Endothelial cell (in vitro differentiated cells): ENCODE measurements around the gene SF3B1. TPM values are rescaled to one million over a fixed set of nuclear protein-coding genes. Genes with fewer than 3 reads are reported as not detected.
"Not testable (repeated sequence)": the region's sequence is repeated elsewhere in the genome, so short reads cannot be mapped to it uniquely, and the experiment has no call there.

Source experiments
- DNase-seq: peaks from one replicate; pipeline ENCODE4 v3.0.0; 2021; ENCODE audit warnings: low spot score
- H3K27ac Mint-ChIP-seq: one replicate; pipeline ENCODE4 v1.8.0; 2021; ENCODE audit warnings: mixed read lengths, inconsistent platforms; ENCODE audit not compliant: unreplicated experiment
- H3K27me3 Mint-ChIP-seq: one replicate; pipeline ENCODE4 v1.8.0; 2021; ENCODE audit warnings: mild to moderate bottlenecking, moderate library complexity, mixed read lengths, inconsistent platforms; ENCODE audit not compliant: unreplicated experiment
- H3K36me3 Mint-ChIP-seq: one replicate; pipeline ENCODE4 v1.8.0; 2021; ENCODE audit warnings: mild to moderate bottlenecking, low read depth, mixed read lengths, inconsistent platforms; ENCODE audit not compliant: unreplicated experiment
- H3K4me1 Mint-ChIP-seq: one replicate; pipeline ENCODE4 v1.8.0; 2021; ENCODE audit warnings: mild to moderate bottlenecking, mixed read lengths, inconsistent platforms; ENCODE audit not compliant: unreplicated experiment
- H3K4me3 Mint-ChIP-seq: one replicate; pipeline ENCODE4 v1.8.0; 2021; ENCODE audit warnings: mild to moderate bottlenecking, mixed read lengths, inconsistent platforms; ENCODE audit not compliant: unreplicated experiment
- H3K9me3 Mint-ChIP-seq: one replicate; pipeline ENCODE4 v1.8.0; 2021; ENCODE audit warnings: mixed read lengths, inconsistent platforms; ENCODE audit not compliant: unreplicated experiment
- CTCF ChIP-seq: fragments of 200-600 bp; sonication (generic); IDR thresholded peaks from one replicate; pipeline ENCODE4 v1.5.0; 2021; ENCODE audit warnings: antibody characterized with exemption; ENCODE audit not compliant: unreplicated experiment
- total RNA-seq: library from RNA; stranded (reverse); fragmentation: NEBNext Ultra II Directional; extraction: Animal tissue kit (Norgen Biotek cat#: 25700); gene quantifications from one replicate; pipeline ENCODE4 v1.2.1, GENCODE V29; 2021; ENCODE audit not compliant: unreplicated experiment

The SF3B1 gene
- total RNA-seq, 1 donor from 2014 or later: 401 TPM

- H3K36me3 Mint-ChIP-seq: peaks cover 11% of the 10 kb centered on the region
- H3K27me3 Mint-ChIP-seq: peaks cover 13% of the 10 kb centered on the region
- peaks cover 22% of the 10 kb centered on the region for H3K4me1 Mint-ChIP-seq
- no peak for TF ChIP-seq CTCF
- no peaks in the 10 kb centered on the region for H3K9me3 Mint-ChIP-seq
- H3K4me3 Mint-ChIP-seq: peak overlapping the region; percentile 100
- DNase-seq: no peak
- peak overlapping the region; percentile 100 for H3K27ac Mint-ChIP-seq
Observed at GRCh38 chr2:197454923-197455322, 20.1 kb upstream of the SF3B1 start.

- Mint-ChIP-seq H3K4me3 (peak overlapping the region; percentile 100), H3K36me3 (peaks cover 11% of the 10 kb centered on the region), H3K27me3 (peaks cover 13% of the 10 kb centered on the region), H3K9me3 (no peaks in the 10 kb centered on the region), H3K4me1 (peaks cover 22% of the 10 kb centered on the region), H3K27ac (peak overlapping the region; percentile 100)
- DNase-seq: no peak
- no peak for TF ChIP-seq CTCF
Observed at GRCh38 chr2:197453914-197454398, 19.1 kb upstream of the SF3B1 start.

GRCh38 chr2:197453123-197453913 lies 18.5 kb upstream of the SF3B1 start, which contains the start of gene COQ10B:
COQ10B (plus strand) TSS chr2:197453552; CDS start chr2:197453561, 9 bp downstream.
- DNase-seq: peak; percentile 97
- Mint-ChIP-seq H3K4me1 (peaks cover 22% of the 10 kb centered on the region), H3K9me3 (no peaks in the 10 kb centered on the region), H3K36me3 (peaks cover 11% of the 10 kb centered on the region), H3K4me3 (peak within 1 kb of the TSS; percentile 100), H3K27ac (peak within 1 kb of the TSS; percentile 100), H3K27me3 (peaks cover 13% of the 10 kb centered on the region)
- TF ChIP-seq CTCF: no peak

GRCh38 chr2:197452754-197453122 lies 17.9 kb upstream of the SF3B1 start:
- Mint-ChIP-seq H3K27ac (peak overlapping the region; percentile 100), H3K36me3 (peaks cover 11% of the 10 kb centered on the region), H3K4me1 (peaks cover 22% of the 10 kb centered on the region), H3K9me3 (no peaks in the 10 kb centered on the region), H3K4me3 (peak overlapping the region; percentile 100), H3K27me3 (peaks cover 13% of the 10 kb centered on the region)
- DNase-seq: no peak
- no peak for TF ChIP-seq CTCF

GRCh38 chr2:197450935-197451358 lies 16.1 kb upstream of the SF3B1 start:
- H3K4me3 Mint-ChIP-seq, H3K9me3 Mint-ChIP-seq, H3K27ac Mint-ChIP-seq, DNase-seq: not testable (repeated sequence)
- peaks cover 13% of the 10 kb centered on the region for H3K27me3 Mint-ChIP-seq
- peaks cover 11% of the 10 kb centered on the region for H3K36me3 Mint-ChIP-seq
- H3K4me1 Mint-ChIP-seq: peaks cover 22% of the 10 kb centered on the region
